ENCODE measurements around the gene NEFH.

- TF ChIP-seq, protein P1, sequence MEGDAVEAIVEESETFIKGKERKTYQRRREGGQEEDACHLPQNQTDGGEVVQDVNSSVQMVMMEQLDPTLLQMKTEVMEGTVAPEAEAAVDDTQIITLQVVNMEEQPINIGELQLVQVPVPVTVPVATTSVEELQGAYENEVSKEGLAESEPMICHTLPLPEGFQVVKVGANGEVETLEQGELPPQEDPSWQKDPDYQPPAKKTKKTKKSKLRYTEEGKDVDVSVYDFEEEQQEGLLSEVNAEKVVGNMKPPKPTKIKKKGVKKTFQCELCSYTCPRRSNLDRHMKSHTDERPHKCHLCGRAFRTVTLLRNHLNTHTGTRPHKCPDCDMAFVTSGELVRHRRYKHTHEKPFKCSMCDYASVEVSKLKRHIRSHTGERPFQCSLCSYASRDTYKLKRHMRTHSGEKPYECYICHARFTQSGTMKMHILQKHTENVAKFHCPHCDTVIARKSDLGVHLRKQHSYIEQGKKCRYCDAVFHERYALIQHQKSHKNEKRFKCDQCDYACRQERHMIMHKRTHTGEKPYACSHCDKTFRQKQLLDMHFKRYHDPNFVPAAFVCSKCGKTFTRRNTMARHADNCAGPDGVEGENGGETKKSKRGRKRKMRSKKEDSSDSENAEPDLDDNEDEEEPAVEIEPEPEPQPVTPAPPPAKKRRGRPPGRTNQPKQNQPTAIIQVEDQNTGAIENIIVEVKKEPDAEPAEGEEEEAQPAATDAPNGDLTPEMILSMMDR (IDR thresholded peaks at IDR 0.05 in 4 of 5, conservative IDR thresholded peaks at IDR 0.05 in 1 of 5), result no peak
- no peak for TF ChIP-seq POLR2A (IDR thresholded peaks at IDR 0.05)
Measured at GRCh38 chr22:29451863-29452262, 28.2 kb upstream of the NEFH start.
